ENCODE data around the gene CBLN3.

GRCh38 chr14:24415421-24416253 is 13.8 kb downstream of the CBLN3 start:
- no peak for TF ChIP-seq CTCF (conservative IDR thresholded peaks at IDR 0.05 in 1 of 2, IDR thresholded peaks at IDR 0.05 in 1 of 2; ENCODE audit: low read depth in 1 of 2, low read length in 2 of 2)
- TF ChIP-seq EZH2 (IDR thresholded peaks at IDR 0.05; ENCODE audit: low read length, missing control alignments), result no peak

Measured in fibroblast of lung (primary cell).